ENCODE data around the gene TMEM101. TPM values are rescaled to one million over a fixed set of nuclear protein-coding genes. Genes with fewer than 3 reads are reported as not detected.

Gene TMEM101
- total RNA-seq, 1 experiment from 2014 or later: 18.6 TPM

- H3T11ph ChIP-seq (ENCODE audit: low read length): no peak overlapping the region
- H3K79me2 ChIP-seq (ENCODE audit: insufficient read depth, low read length): no peaks in the 10 kb centered on the region
- no peak overlapping the region for H4K5ac ChIP-seq (ENCODE audit: insufficient read length, low read depth, low read length)
- H3K27ac ChIP-seq (ENCODE audit: insufficient read length, low read depth, low read length): no peak overlapping the region
- WGBS (ENCODE audit: extremely low coverage, insufficient read length, low lambda C conversion rate): no CpG with 5 or more reads among the region's 27 CpGs
- H3K36me3 Mint-ChIP-seq (ENCODE audit: insufficient read depth in 1 of 3, low read depth in 3 of 3): no peaks in the 10 kb centered on the region
- no peak overlapping the region for H4K8ac ChIP-seq (replicated peaks; ENCODE audit: insufficient read length, low read depth, low read length)
- no peak for DNase-seq
- TF ChIP-seq CTCF (conservative IDR thresholded peaks at IDR 0.05): no peak
- no peaks in the 10 kb centered on the region for H3K9me3 ChIP-seq (ENCODE audit: control insufficient read depth, low read depth, low read length)
- no peaks in the 10 kb centered on the region for H3K27me3 ChIP-seq (ENCODE audit: insufficient read depth, low read length)
- no peak overlapping the region for H3K4me2 ChIP-seq (ENCODE audit: insufficient read depth, insufficient read length, low read length)
- no peak overlapping the region for H3K9ac ChIP-seq (ENCODE audit: extremely low read depth, insufficient read length, low read length)
- no peaks in the 10 kb centered on the region for H4K20me1 ChIP-seq (ENCODE audit: control insufficient read depth, insufficient read depth, insufficient read length)
- peaks cover 2% of the 10 kb centered on the region for H3K23me2 ChIP-seq (ENCODE audit: insufficient read length, low read depth, low read length, poor library complexity, severe bottlenecking)
- H3K79me1 ChIP-seq (ENCODE audit: insufficient read depth, low read depth, low read length, poor library complexity, severe bottlenecking): no peaks in the 10 kb centered on the region
- H3K27me3 Mint-ChIP-seq (ENCODE audit: low read depth): peaks cover 38% of the 10 kb centered on the region
- H3K14ac ChIP-seq (ENCODE audit: insufficient read depth, low read length): no peak overlapping the region
- no peaks in the 10 kb centered on the region for H3K9me3 Mint-ChIP-seq
- H2AK5ac ChIP-seq (ENCODE audit: insufficient read length, low read length): no peak overlapping the region
- no peak overlapping the region for H2BK15ac ChIP-seq (ENCODE audit: low read depth, low read length)
- no peak overlapping the region for H2BK5ac ChIP-seq (ENCODE audit: insufficient read length, low read length)
- H3K18ac ChIP-seq (ENCODE audit: insufficient read length, low read depth, low read length): no peak overlapping the region
- H3K4me3 Mint-ChIP-seq: no peak overlapping the region
- H2BK120ac ChIP-seq (ENCODE audit: low read depth, low read length, poor library complexity, severe bottlenecking): no peak overlapping the region
- no peak overlapping the region for H4K91ac ChIP-seq (ENCODE audit: insufficient read length, low read depth, low read length)
- no peaks in the 10 kb centered on the region for H3K4me1 ChIP-seq (ENCODE audit: insufficient read depth, low read length)
- H3K4me1 Mint-ChIP-seq: no peaks in the 10 kb centered on the region
- H3K23ac ChIP-seq (ENCODE audit: insufficient read length, low read depth, low read length): no peak overlapping the region
- H2AFZ ChIP-seq (ENCODE audit: low read length): no peak overlapping the region
- H3K4ac ChIP-seq (ENCODE audit: low read depth, low read length): no peak overlapping the region
- H3K56ac ChIP-seq (ENCODE audit: insufficient read length, low read depth, low read length): no peak overlapping the region
- H3K27ac Mint-ChIP-seq: no peak overlapping the region
- no peak overlapping the region for H2BK12ac ChIP-seq (ENCODE audit: insufficient read length, low read depth, low read length)
- H2BK20ac ChIP-seq (ENCODE audit: low read depth, low read length, poor library complexity, severe bottlenecking): no peak overlapping the region
Observed at GRCh38 chr17:43975898-43976297, 38.9 kb downstream of the TMEM101 start.
